ENCODE results near the gene SLC2A9.

The SLC2A9 gene

GRCh38 chr4:9962611-9963314 is 58.5 kb downstream of the SLC2A9 start:
- no peak for DNase-seq (ENCODE audit: low read depth)
- no peak overlapping the region for H3K4me3 ChIP-seq (ENCODE audit: low read depth, low read length)

DNA sequence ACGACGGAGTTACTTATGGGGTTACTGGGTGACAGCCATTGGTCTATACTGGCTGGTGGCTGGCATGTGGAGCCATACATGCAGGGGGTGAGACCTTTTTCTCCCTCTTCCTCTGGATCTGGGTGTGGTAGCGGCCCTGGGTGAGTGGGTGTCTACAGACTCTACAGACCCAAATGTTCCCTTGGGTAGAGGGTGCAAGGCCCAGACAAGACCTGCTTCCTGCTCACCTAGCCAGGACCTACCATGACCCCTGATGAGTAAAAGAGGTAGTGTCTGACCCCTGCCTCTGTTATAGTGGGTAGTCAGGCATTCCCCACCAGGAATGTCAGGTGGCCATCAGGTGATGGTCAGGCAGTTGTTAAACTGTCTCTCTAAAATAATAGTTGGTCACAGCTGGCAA is 66.8 kb downstream of the SLC2A9 start:
- no peak overlapping the region for H3K4me3 ChIP-seq (ENCODE audit: low read depth, low read length)
- DNase-seq (ENCODE audit: low read depth) = no peak
- TF ChIP-seq CTCF (IDR thresholded peaks at IDR 0.05; ENCODE audit: control insufficient read depth, extremely low read depth, insufficient read depth) = no peak

More at GRCh38 chr4:9962611-9963314, 58.5 kb downstream of the SLC2A9 start:
- TF ChIP-seq CTCF (IDR thresholded peaks at IDR 0.05; ENCODE audit: control insufficient read depth, extremely low read depth, insufficient read depth) = no peak

GRCh38 chr4:9953089-9953488 is 68.2 kb downstream of the SLC2A9 start:
- H3K4me3 ChIP-seq (ENCODE audit: low read depth, low read length) = no peak overlapping the region
- no peak for TF ChIP-seq CTCF (IDR thresholded peaks at IDR 0.05; ENCODE audit: control insufficient read depth, extremely low read depth, insufficient read depth)
- no peak for DNase-seq (ENCODE audit: low read depth)

DNA sequence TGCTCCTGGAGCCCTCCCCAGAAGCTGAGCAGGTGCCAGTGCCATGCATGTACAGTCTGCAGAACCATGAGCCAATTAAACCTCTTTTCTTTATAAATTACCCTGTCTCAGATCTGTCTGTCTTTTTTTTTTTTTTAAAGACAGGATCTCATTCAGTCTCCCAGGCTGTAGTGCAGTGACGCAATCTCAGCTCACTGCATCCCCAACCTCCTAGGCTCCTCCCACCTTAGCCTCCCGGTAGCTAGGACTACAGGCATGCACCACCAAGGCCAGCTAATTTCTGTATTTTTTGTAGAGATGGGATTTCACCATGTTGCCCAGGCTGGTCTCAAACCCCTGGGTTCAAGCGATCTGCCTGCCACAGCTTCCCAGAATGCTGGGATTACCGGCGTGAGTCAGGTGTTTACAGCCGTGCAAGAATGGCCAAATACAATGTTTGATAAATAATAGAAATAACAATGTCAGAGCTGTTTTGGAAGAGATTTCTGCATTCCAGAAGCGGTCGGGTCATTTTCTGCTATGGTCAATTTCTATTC is 68.8 kb downstream of the SLC2A9 start:
- H3K4me3 ChIP-seq (ENCODE audit: low read depth, low read length) = no peak overlapping the region
- no peak for TF ChIP-seq CTCF (IDR thresholded peaks at IDR 0.05; ENCODE audit: control insufficient read depth, extremely low read depth, insufficient read depth)
- DNase-seq (ENCODE audit: low read depth) = no peak

- no peak overlapping the region for H3K4me3 ChIP-seq (ENCODE audit: low read depth, low read length)
- DNase-seq (ENCODE audit: low read depth) = no peak
- TF ChIP-seq CTCF (IDR thresholded peaks at IDR 0.05; ENCODE audit: control insufficient read depth, extremely low read depth, insufficient read depth) = no peak
These were observed 71.7 kb downstream of the SLC2A9 start for GRCh38 chr4:9949573-9949972.

DNA sequence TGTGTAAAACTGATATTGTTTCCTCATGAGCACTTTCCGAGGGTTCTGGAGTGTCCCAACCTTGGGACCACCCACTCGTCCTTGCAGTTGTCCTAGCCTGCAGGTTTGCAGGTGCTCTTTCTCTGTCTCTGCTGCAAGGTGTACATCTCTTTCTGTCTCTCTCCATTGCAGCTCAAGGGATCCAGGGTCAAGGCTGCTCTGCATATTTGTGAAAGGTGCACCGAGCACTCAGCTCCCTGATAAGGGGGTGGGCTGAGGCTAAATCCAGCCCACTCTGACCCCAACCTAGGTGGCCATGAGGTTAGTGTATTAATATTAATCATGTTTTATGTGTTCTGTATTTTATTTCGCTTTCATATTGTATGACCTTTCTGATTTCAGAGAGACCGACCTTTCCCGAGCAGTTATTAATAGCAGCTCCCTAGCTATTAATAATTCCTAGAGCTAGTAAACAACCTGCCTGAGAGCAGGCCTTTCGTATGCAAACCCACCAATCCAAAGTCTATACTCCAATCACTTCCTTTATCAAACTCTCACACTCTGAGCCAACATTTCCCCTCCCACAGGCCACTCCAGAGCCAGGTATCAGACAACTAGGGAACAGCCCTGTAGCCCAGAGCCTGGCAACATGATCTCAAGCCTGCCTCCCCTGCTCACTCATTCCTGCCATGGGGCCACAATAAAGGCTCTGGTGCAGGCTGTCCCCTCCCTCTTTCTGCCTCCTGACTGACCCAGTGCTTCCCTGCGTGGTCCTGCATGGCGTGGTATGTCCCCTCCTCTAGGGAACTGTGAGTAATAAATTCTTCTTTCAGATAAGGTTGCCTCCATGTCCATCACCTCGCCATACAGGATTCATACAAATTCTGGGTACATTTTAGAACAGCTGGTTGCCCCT is 73.9 kb downstream of the SLC2A9 start:
- DNase-seq (ENCODE audit: low read depth) = no peak
- TF ChIP-seq CTCF (IDR thresholded peaks at IDR 0.05; ENCODE audit: control insufficient read depth, extremely low read depth, insufficient read depth) = no peak

More for the DNA sequence above, 73.9 kb downstream of the SLC2A9 start:
- no peak overlapping the region for H3K4me3 ChIP-seq (ENCODE audit: low read depth, low read length)

Measured in LNCaP clone FGC (cell line).